ENCODE results near the gene DDIT4L. TPM values are rescaled to one million over a fixed set of nuclear protein-coding genes. Genes with fewer than 3 reads are reported as not detected.

DDIT4L gene
- total and polyA plus RNA-seq, 8 donors, result 0.52 to 1.5 (median 1.1) TPM

Other genes with a start within 250 kb of the DDIT4L start
- gene DNAJB14, start 243.8 kb downstream of the DDIT4L start, total RNA-seq, result 10 to 100 TPM; 44.7 to 60.3 TPM
- gene DNAJB14, start 243.8 kb downstream of the DDIT4L start, polyA plus RNA-seq (ENCODE audit: insufficient read length in 6 of 6), result 10 to 100 TPM; 45.5 to 53.0 (median 50.5) TPM
- 100 to 1,000 TPM; 151 to 200 TPM for gene H2AZ1, start 240.2 kb downstream of the DDIT4L start, total RNA-seq
- 100 to 1,000 TPM; 344 to 597 (median 397) TPM for gene H2AZ1, start 240.2 kb downstream of the DDIT4L start, polyA plus RNA-seq (ENCODE audit: insufficient read length in 6 of 6)

Measured in left lung (tissue), 8 donors.